GF-D8 (cell line): ENCODE results near the gene CCDC174.
A peak's percentile ranks its signal among the peaks of the same experiment; 100 is the strongest.
"Not testable (repeated sequence)": the region's sequence is repeated elsewhere in the genome, so short reads cannot be mapped to it uniquely, and the experiment has no call there.

Source experiments
- DNase-seq: peaks from one replicate; lab custom pipeline; 2025; lab: John Stamatoyannopoulos, UW

CCDC174 gene

DNA sequence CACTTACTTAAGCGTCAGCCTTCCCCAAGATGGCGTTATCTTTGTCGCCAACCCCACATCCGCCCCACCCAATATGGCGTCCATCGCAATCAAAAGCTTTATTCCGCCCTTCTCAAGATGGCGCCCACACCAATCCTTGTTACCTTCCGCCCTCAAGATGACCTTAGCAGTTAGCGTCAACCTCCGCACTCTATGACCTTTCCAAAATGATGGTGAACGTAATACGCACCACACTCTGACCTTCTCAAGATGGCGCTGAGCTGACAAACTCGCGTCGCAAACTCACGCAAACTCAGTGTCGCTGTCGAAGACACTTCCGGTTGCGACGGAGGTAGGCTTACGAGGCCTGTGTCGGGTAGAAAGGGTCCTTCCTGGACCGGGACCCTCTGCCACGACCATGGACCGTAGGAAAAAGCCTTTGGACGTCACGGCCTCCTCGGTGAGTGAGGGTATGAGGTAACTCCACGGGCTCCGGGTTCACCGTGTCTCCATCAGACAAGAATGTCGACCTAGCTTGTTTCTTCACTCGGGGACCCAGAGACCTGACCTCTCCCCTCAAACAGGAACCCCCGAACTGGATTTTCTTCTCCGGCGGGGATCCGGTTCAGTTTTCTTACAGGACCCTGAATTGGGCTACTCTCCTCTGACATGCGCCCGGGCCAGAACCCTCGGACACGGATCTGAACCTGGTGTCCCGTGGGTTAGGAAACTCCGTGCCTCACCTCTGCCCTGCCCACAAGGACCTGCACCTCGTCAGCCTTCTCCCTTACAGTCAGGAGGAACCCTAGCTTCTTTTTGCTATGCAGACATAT lies at the start of gene CCDC174:
TSS of gene CCDC174 (plus strand) at position 323 of the 812 bp plus-strand sequence. CDS start at position 398, 75 bp downstream.
- peak; percentile 99 for DNase-seq

DNA sequence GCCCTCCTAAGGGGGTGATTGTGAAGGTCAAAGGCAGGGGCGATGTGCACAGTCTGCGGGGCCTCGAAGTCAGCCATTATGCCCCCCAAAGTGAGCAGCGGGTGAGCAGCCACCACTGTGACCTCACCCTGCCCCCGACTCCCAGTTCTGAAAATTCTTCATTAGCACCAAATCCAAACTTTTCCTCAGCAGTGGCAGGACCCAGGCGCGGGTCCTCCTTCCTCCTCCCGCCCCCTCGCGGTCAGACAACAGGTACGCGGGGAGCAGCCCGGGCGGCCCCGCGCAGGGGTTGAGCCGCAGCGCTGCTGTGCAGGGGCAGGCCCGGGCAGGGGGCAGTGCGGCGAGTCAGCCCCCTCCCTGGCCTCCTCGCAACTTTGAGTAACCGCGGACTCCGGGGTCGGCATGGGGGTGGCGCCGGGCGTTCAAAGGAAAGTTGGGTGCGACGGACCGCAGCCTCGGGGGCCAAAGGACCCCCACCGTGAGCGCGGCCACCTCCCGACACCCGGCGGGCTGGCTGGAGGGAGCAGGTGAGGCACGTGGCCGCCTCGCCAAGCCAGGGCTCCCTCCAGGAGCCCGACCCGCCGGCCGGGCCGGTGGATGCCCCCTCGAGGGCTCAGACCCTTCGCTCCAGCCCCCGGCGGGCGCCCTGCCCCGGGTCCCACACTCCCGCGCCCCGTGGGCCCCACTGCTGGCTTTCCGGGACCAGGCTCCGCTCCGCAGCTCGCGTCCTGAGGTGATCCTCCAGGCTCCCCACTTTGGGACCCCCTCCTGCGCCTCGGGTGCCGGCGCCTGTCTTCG lies 49.4 kb upstream of the CCDC174 start:
- DNase-seq = no peak

- DNase-seq = no peak
Observed at GRCh38 chr3:14602804-14603644, 48.5 kb upstream of the CCDC174 start.

DNA sequence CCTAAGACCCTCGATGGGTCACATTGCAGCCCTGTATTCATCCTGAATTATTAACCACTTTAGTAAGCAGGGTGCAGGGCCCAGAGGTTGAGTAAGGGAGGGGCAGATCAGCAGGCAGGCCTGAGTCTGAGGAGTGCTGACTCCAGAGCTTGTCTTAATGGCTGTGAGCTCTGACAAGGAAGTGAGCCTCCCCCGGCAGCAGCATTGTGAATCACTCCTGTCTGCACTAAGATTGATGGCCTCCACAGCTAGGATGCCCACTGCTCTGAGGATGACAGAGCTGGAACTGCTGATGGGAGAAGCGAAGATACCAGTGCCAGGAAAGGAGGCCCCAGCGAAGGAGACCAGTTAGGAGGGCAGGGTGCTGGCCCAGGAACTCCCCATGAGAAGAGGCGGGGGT lies 46.5 kb upstream of the CCDC174 start:
- DNase-seq = no peak

DNA sequence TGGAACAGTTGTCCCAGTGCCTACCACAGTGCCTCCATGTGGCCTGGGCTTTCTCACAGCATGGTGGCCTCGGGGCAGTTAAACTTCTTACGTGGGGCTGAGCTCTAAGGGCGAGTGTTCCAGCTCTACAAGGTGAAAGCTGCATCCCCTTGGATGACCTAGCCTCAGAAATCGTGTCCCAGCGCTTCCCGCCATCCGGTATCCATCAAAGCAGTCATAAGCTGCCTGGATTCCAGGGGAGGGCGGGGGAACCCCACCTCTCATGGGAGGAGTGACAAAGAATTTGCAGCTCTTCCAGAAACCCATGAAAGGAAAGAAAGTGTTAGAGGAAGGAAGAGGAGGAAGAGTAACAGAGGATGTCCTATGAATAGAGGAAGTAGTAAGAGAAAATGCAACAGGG lies 45.8 kb upstream of the CCDC174 start:
- no peak for DNase-seq

DNA sequence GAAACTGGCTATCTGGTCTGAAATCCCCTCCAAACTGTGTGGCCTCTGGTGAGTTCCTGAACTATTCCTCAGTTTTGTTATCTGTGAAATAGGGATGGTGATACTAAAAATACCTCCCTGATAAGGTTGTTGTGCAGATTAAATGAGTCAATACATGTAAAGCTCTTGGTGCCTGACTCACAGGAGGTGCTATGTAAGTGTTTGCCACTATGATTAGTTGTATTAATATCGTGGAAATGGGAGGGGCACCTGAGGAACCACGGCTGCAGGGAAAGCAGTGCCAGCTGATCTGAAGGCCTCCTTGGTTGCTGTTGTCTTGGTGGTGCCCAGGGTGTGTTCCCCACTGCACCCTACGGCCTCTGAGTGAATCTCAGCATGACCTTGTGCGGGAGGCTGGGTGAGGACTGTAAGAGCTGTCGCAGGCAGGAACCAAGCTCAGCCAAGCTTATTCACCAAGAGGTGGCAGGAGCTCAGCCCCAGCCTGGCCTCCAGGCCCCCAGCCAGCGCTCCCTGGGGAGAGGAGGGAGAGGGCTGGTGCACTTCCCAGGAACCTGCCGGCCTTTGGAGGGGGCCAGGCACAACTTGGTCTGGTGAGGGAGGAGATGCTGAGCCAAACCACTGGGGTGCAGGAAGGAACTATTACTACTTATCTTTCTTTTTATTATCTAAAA lies 44.8 kb upstream of the CCDC174 start:
- no peak for DNase-seq

- no peak for DNase-seq
Observed at GRCh38 chr3:14608298-14608697, 43.3 kb upstream of the CCDC174 start.

GRCh38 chr3:14609058-14609457 lies 42.5 kb upstream of the CCDC174 start:
- not testable (repeated sequence) for DNase-seq

- DNase-seq = no peak
Observed at GRCh38 chr3:14609506-14609905, 42.1 kb upstream of the CCDC174 start.

GRCh38 chr3:14609941-14610340 lies 41.6 kb upstream of the CCDC174 start:
- DNase-seq = no peak

GRCh38 chr3:14614189-14614588 lies 37.4 kb upstream of the CCDC174 start:
- no peak for DNase-seq

DNA sequence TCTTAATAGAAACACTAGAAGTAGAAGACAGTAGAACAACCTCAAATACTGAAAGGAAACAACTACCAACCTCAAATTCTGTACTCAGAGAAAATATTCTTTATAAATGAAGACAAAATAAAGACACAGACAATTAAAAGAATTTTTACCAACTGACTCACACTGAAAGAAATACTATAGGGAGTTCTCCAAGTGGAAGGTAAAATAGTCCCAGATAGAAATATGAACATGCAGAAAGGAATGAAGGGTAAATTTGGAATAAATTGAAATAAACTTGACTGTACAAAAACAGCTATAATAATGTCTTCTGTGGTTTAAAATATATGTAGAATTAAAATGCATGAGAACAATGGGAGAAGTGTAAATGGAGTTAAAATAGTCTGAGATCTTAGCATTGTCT lies 36.7 kb upstream of the CCDC174 start:
- DNase-seq = no peak

DNA sequence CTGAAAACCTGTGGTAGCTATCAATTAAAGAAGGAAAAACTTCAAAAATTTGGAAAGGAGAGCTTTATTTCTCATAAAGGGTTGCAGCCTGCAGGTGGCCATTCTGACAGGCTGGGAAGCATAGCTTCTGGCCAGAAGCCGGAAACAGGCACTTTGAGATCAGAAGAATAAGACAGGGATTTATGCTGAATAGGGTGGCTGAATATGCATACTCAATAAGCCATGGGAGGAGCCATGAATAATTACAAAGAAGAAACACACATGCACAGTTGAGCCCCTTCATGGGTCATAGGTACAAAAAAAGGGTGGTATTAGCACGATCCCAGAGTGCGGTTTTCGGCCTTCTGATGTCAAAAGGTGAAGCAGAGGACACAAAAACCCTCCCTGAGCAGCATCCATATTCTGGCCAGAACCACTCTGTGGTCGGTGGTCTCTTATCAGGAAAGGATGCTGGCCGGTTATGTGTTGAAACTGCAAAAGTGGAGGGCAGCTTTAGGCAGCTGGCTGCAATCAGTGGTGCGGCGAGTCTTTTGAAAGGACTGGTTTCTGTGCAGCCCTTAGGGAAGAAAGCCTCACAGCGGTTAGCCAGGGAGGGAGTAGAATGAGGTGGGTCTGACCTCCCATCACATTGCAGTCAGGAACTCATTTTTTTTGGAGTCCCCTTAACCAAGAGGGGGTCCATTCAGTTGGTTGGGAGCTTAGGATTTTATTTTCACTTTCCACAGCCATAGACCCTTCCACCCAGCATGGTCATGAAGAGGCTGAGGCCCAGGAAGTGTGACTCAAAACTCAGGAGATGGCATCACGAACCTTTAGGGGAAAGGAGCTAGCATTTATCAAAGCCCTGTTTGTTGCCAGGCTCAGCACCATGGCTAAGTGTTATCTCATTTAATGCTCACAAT lies 34.7 kb upstream of the CCDC174 start:
- DNase-seq = no peak

GRCh38 chr3:14617508-14618023 lies 34.0 kb upstream of the CCDC174 start:
- no peak for DNase-seq

DNA sequence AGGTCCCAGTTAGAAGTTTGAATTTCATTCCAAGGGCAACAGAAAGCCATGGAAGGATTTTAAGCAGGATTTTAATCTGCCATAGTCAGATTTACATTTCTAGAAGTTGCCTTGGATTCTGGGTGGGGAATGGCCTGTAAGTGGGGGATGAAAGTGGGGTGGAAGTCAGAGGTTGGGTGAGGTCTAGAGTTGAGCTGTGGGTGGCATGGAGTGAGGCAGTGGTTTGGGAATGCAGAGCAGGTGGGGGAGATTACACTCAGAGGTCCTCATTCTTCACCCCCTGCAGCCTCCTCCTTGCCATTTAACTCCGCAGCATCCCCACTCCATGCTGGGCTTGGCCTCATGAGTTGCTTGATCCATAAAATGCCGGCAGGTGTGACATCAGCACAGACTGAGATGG lies 32.0 kb upstream of the CCDC174 start:
- DNase-seq = no peak

GRCh38 chr3:14620512-14620911 lies 31.1 kb upstream of the CCDC174 start:
- no peak for DNase-seq

DNA sequence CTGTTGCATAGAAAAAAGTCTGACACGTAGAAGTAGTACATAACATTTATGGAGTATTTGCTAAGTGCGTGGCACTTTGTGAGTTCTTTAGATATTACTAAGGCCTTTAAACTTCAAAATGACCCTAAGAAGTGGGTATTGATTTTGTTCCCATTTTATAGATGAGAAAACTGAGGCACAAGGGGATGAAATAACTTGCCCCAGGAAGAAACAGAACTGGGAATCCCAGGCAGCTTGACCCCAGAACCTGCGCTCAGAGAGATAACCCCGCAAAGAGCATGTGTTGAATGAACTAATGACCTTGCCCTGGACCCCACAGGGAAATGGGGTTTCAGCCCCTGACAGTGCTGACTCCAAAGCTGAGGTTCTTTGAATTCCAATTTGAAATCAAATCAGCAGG lies 30.5 kb upstream of the CCDC174 start:
- no peak for DNase-seq

DNA sequence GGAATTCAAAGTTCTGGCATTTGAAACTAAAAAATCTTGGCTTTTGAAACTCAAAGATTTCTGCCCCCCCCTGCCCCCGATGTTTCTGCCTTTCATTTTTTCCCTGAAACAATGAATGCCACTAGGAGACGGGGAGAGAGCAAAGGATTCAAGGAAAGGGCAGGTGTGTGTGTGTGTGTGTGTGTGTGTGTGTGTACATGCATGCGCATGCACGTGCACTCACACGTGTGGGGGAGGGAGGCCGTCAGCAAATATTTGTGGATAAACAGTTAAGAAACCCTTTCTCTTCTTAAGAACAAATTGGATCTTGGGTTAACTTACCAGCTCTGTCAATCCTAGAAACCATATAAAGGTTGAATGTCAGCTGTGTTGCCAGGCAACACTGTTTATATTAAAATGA lies 29.2 kb upstream of the CCDC174 start:
- DNase-seq = no peak

- DNase-seq = no peak
Observed at GRCh38 chr3:14623569-14624051, 28.0 kb upstream of the CCDC174 start.

DNA sequence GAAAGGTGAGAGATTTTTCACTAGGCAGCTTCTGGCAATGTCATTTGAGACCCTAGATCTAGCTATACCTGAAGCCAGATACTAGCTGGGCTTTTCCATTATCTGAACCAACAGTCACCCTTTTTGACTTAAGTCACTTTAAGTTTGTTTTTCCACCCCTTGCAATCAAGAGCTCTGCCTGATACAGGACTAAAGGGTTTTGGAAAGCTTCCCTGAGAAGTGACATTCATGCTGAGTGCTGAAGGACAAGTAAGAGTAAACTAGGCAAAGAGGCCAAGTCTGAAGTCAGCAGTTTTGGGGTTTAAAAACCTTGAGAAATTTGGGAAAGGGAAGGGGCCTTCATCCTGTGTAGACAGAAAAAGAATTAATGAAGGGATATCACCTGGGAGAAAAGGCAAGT lies 27.1 kb upstream of the CCDC174 start:
- DNase-seq = no peak
